Measurements from ENCODE around the gene PSMD3. TPM values are rescaled to one million over a fixed set of nuclear protein-coding genes. Genes with fewer than 3 reads are reported as not detected.

PSMD3 gene
- total and polyA plus RNA-seq, 9 of the 15 experiments (the other 6 are each of a cell fraction or from before 2014, with no cell fraction given): 2.0 to 251 (median 135) TPM

- no peak for ATAC-seq
- WGBS (ENCODE audit: insufficient coverage, low coverage, missing lambda C conversion rate): 98% methylated on average over 6 of the region's 9 CpGs
- H3K4me2 ChIP-seq (ENCODE audit: insufficient read depth, low read length): no peak overlapping the region
- in situ Hi-C loops (cut with MboI): loop anchor here (25.0 kb wide), 1 partner anchor 265 kb away; the partner anchor contains the start of gene CDC6
- TF ChIP-seq PML (IDR thresholded peaks at IDR 0.05; ENCODE audit: low read length) (no peak), POLR2G (IDR thresholded peaks at IDR 0.05; ENCODE audit: low read depth, low read length) (no peak), DEAF1 (CRISPR knock-in tag; IDR thresholded peaks at IDR 0.05) (no peak), RBM25 (IDR thresholded peaks at IDR 0.05; ENCODE audit: low read depth, low read length, severe bottlenecking) (no peak), KLF16 (IDR thresholded peaks at IDR 0.05) (no peak), ELF4 (CRISPR knock-in tag; IDR thresholded peaks at IDR 0.05) (no peak), THRAP3 (IDR thresholded peaks at IDR 0.05; ENCODE audit: borderline replicate concordance) (no peak), BRD4 (IDR thresholded peaks at IDR 0.05) (no peak), ZKSCAN1 (IDR thresholded peaks at IDR 0.05; ENCODE audit: low read depth, low read length) (no peak), RBM34 (IDR thresholded peaks at IDR 0.05; ENCODE audit: borderline replicate concordance, insufficient read depth, low read length) (no peak), ZNF764 (CRISPR knock-in tag; IDR thresholded peaks at IDR 0.05; ENCODE audit: low read depth) (no peak), ZNF354B (CRISPR knock-in tag; IDR thresholded peaks at IDR 0.05) (no peak), HDAC6 (IDR thresholded peaks at IDR 0.05; ENCODE audit: low read depth, low read length) (no peak), SAP30 (IDR thresholded peaks at IDR 0.05; ENCODE audit: borderline replicate concordance, insufficient read depth, low read depth, low read length, poor library complexity, severe bottlenecking) (no peak), VEZF1 (CRISPR knock-in tag; IDR thresholded peaks at IDR 0.05) (no peak), FOXK2 (conservative IDR thresholded peaks at IDR 0.05 in 1 of 2, IDR thresholded peaks at IDR 0.05 in 1 of 2; ENCODE audit: low read depth in 2 of 2) (no peak), PHB2 (IDR thresholded peaks at IDR 0.05; ENCODE audit: low read depth) (no peak), TAF7 (tag; IDR thresholded peaks at IDR 0.05) (no peak)
- peaks cover 87% of the 10 kb centered on the region for H3K36me3 ChIP-seq (ENCODE audit: control insufficient read depth, insufficient read depth, low read length)
- BruUV-seq (replicated peaks): no TSS peak
- FAIRE-seq: no peak
- peaks cover 2 to 39% of the 10 kb centered on the region in 2 experiments; a peak in 4 of 5 replicates for H3K4me1 ChIP-seq (replicated peaks in 1 of 2; ENCODE audit: control insufficient read depth in 2 of 2, insufficient read depth in 2 of 2, low read length in 2 of 2)
- no peaks in the 10 kb centered on the region for H3K27me3 ChIP-seq (ENCODE audit: control insufficient read depth in 2 of 2, insufficient read depth in 2 of 2, low read length in 2 of 2)
- H2AFZ ChIP-seq (ENCODE audit: low read depth, low read length): no peak overlapping the region
- H3K9me1 ChIP-seq (ENCODE audit: control insufficient read depth, insufficient read depth, low read length): no peaks in the 10 kb centered on the region
- 0 out of 2 replicates have a peak, but pooled peaks cover 4% of the 10 kb centered on the region for H4K20me1 ChIP-seq (replicated peaks; ENCODE audit: control insufficient read depth, insufficient read depth, low read length)
- no peak for DNase-seq (ENCODE audit: extremely low read depth in 1 of 4, low spot score in 3 of 4)
- H3K9ac ChIP-seq (ENCODE audit: insufficient read depth in 1 of 2, low read depth in 2 of 2, low read length in 2 of 2): no peak overlapping the region; a peak in 1 of 4 replicates
- H3K79me2 ChIP-seq (ENCODE audit: control insufficient read depth, insufficient read depth, low read length): no peaks in the 10 kb centered on the region
- ChIA-PET POLR2A (interaction anchor here (0.6 to 0.7 kb wide), 4 partner anchors 13 to 1672 kb away, joined by 3 read pairs; no protein-coding TSS in a partner anchor), CTCF (ENCODE audit: low intra/inter-chr PET ratio) (no interaction called here)
- no peak overlapping the region for H3K27ac ChIP-seq (ENCODE audit: extremely low read depth, low read depth, low read length)
- intact Hi-C loops (cut with micrococcal nuclease): no loop called here
- H3K9me3 ChIP-seq (replicated peaks; ENCODE audit: control insufficient read depth, insufficient read depth, low read depth, low read length): no peaks in the 10 kb centered on the region
- no peak overlapping the region for H3K4me3 ChIP-seq
Measured at GRCh38 chr17:40022497-40022896, 41.9 kb downstream of the PSMD3 start.

All from K562 (cell line).